Measurements from ENCODE around the gene ABCA13.

The ABCA13 gene

GRCh38 chr7:48643431-48644013 is 472.3 kb downstream of the ABCA13 start:
- no peak for DNase-seq

- no peak for DNase-seq
Observed at GRCh38 chr7:48658138-48658537, 486.9 kb downstream of the ABCA13 start.

- DNase-seq, result no peak
Observed at GRCh38 chr7:48660306-48660870, 489.1 kb downstream of the ABCA13 start.

- no peak for DNase-seq
Observed at GRCh38 chr7:48664241-48664640, 493.0 kb downstream of the ABCA13 start.

GRCh38 chr7:48665353-48666135 is 494.3 kb downstream of the ABCA13 start:
- no peak for DNase-seq

- DNase-seq, result no peak
Observed at GRCh38 chr7:48667407-48667806, 496.1 kb downstream of the ABCA13 start.

GRCh38 chr7:48671656-48672055 is 500.4 kb downstream of the ABCA13 start:
- no peak for DNase-seq

GRCh38 chr7:48681006-48681405 is 509.7 kb downstream of the ABCA13 start:
- no peak for DNase-seq

- no peak for DNase-seq
Observed at GRCh38 chr7:48691788-48692187, 520.5 kb downstream of the ABCA13 start.

All from T-helper 1 cell (primary cell).